Hepatocyte (in vitro differentiated cells): Measurements from ENCODE around the gene PHF21B. TPM values are rescaled to one million over a fixed set of nuclear protein-coding genes. Genes with fewer than 3 reads are reported as not detected.

Experiments used
- DNase-seq: peaks from one replicate; pipeline ENCODE4 v3.0.0-alpha.2; 2016; ENCODE audit warnings: low spot score
- H2AFZ ChIP-seq: fragments of 200-600 bp; sonication (generic); 2 replicates; pipeline ENCODE4 v1.6.0; 2016; ENCODE audit warnings: antibody characterized with exemption, mild to moderate bottlenecking
- H3K27ac ChIP-seq: fragments of 200-600 bp; sonication (generic); 2 replicates; pipeline ENCODE4 v1.5.1; 2016; ENCODE audit warnings: mild to moderate bottlenecking
- H3K27me3 ChIP-seq: fragments of 200-600 bp; sonication (generic); 2 replicates; pipeline ENCODE4 v1.6.1; 2016
- H3K36me3 ChIP-seq: fragments of 200-600 bp; sonication (generic); replicated peaks from 2 replicates; pipeline ENCODE4 v1.5.1; 2016; ENCODE audit warnings: low read depth; ENCODE audit not compliant: insufficient read depth
- H3K4me1 ChIP-seq: fragments of 200-600 bp; sonication (generic); 2 replicates; pipeline ENCODE4 v1.5.1; 2016; ENCODE audit warnings: mild to moderate bottlenecking, moderate library complexity; ENCODE audit not compliant: insufficient read depth
- H3K4me2 ChIP-seq: fragments of 200-600 bp; sonication (generic); 2 replicates; pipeline ENCODE4 v1.6.0; 2016
- H3K4me3 ChIP-seq: fragments of 200-600 bp; sonication (generic); 2 replicates; pipeline ENCODE4 v1.5.1; 2016; ENCODE audit warnings: mild to moderate bottlenecking
- H3K79me2 ChIP-seq: fragments of 200-600 bp; sonication (generic); 2 replicates; pipeline ENCODE4 v1.6.0; 2017; ENCODE audit warnings: mild to moderate bottlenecking
- H3K9me2 ChIP-seq: fragments of 200-600 bp; sonication (generic); replicated peaks from 2 replicates; pipeline ENCODE4 v1.6.0; 2017; ENCODE audit warnings: mild to moderate bottlenecking; ENCODE audit not compliant: insufficient read depth
- H3K9me3 ChIP-seq: fragments of 200-600 bp; sonication (generic); 2 replicates; pipeline ENCODE4 v1.5.1; 2016; ENCODE audit warnings: low read depth, mild to moderate bottlenecking
- H4K20me1 ChIP-seq: fragments of 200-600 bp; sonication (generic); 2 replicates; pipeline ENCODE4 v1.6.0; 2016; ENCODE audit warnings: mild to moderate bottlenecking; ENCODE audit not compliant: insufficient read depth, poor library complexity, severe bottlenecking
- EZH2 ChIP-seq: fragments of 200-600 bp; sonication (generic); IDR thresholded peaks from 2 replicates; pipeline ENCODE4 v1.6.1; 2016; ENCODE audit warnings: antibody characterized with exemption, mild to moderate bottlenecking, borderline replicate concordance
- EZH2phosphoT487 ChIP-seq: fragments of 200-600 bp; sonication (generic); IDR thresholded peaks from one replicate; pipeline ENCODE4 v1.6.1; 2018; ENCODE audit warnings: antibody characterized with exemption, mild to moderate bottlenecking, low read depth, moderate library complexity; ENCODE audit not compliant: unreplicated experiment, severe bottlenecking
- WGBS: methylation state at CpG from one replicate; pipeline ENCODE4 v1.1.6; 2016; ENCODE audit warnings: low lambda C conversion rate; ENCODE audit errors: missing lambda C conversion rate; 5-methylcytosine and 5-hydroxymethylcytosine counted together
- polyA plus RNA-seq: library from polyadenylated mRNA; unstranded; fragments of >200 nt; fragmentation: Nextera tagmentation; extraction: Ambion mirVana; gene quantifications from 2 replicates; pipeline ENCODE4 v1.2.1, GENCODE V29; 2016
- total RNA-seq: library from RNA; depleted of rRNA; stranded (reverse); fragments of >200 nt; gene quantifications from 2 replicates; pipeline ENCODE4 v1.2.3, GENCODE V29; 2014
- TF ChIP-seq, protein P1 (sequence below): fragments of 200-600 bp; sonication (generic); IDR thresholded peaks from 2 replicates; pipeline ENCODE4 v1.5.1; 2016; ENCODE audit warnings: antibody characterized with exemption, mild to moderate bottlenecking; ENCODE audit not compliant: poor library complexity

The PHF21B gene
- total and polyA plus RNA-seq, 2 experiments from 2014 or later: 0.86 to 1.9 TPM

DNA sequence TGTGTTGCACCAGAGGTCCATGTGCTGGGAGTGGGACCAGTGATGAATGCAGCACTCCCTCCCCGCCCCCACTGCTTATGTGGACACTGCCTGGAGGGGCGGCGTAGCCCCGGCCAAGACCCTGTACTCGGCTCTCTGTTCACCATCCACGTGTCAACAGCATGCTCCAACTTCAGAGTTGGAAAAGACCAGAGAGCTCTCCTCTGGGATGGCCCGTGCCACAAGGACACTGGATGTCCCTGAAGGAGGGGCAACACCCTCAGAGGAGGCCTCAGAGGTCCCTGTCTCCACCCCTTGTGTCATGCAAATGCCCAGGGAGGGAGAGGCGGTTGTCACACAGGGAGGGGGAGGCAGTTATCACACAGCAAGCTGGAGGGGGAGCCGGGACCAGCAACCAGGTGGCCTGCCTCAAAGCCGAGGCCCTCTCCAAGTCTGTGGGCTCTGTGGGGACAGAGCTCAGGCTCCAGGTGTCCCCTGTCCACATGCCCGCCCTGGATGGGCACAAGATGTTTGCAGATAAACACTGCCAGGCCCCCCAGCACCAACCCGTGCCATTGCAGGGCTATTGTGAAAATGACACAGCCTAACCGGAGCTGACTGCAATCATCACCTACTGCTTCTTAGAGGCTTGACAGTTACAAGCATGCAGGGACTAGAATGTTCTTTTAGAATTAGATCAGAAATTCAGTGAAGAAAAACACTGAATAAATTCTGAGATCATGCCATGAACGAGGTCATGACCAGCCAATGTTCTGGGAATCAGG lies 121.1 kb downstream of the PHF21B start:
- Histone ChIP-seq H4K20me1 (no peaks in the 10 kb centered on the region), H3K27ac (no peak overlapping the region), H3K4me1 (no peaks in the 10 kb centered on the region), H3K9me3 (no peaks in the 10 kb centered on the region), H3K9me2 (no peaks in the 10 kb centered on the region), H2AFZ (no peak overlapping the region), H3K4me2 (no peak overlapping the region), H3K36me3 (no peaks in the 10 kb centered on the region), H3K27me3 (no peaks in the 10 kb centered on the region), H3K79me2 (no peaks in the 10 kb centered on the region), H3K4me3 (no peak overlapping the region)
- TF ChIP-seq, protein P1, sequence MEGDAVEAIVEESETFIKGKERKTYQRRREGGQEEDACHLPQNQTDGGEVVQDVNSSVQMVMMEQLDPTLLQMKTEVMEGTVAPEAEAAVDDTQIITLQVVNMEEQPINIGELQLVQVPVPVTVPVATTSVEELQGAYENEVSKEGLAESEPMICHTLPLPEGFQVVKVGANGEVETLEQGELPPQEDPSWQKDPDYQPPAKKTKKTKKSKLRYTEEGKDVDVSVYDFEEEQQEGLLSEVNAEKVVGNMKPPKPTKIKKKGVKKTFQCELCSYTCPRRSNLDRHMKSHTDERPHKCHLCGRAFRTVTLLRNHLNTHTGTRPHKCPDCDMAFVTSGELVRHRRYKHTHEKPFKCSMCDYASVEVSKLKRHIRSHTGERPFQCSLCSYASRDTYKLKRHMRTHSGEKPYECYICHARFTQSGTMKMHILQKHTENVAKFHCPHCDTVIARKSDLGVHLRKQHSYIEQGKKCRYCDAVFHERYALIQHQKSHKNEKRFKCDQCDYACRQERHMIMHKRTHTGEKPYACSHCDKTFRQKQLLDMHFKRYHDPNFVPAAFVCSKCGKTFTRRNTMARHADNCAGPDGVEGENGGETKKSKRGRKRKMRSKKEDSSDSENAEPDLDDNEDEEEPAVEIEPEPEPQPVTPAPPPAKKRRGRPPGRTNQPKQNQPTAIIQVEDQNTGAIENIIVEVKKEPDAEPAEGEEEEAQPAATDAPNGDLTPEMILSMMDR: no peak
- TF ChIP-seq EZH2 (no peak), EZH2phosphoT487 (no peak)
- 86% methylated on average over 14 of the region's 14 CpGs for WGBS
- DNase-seq: no peak

DNA sequence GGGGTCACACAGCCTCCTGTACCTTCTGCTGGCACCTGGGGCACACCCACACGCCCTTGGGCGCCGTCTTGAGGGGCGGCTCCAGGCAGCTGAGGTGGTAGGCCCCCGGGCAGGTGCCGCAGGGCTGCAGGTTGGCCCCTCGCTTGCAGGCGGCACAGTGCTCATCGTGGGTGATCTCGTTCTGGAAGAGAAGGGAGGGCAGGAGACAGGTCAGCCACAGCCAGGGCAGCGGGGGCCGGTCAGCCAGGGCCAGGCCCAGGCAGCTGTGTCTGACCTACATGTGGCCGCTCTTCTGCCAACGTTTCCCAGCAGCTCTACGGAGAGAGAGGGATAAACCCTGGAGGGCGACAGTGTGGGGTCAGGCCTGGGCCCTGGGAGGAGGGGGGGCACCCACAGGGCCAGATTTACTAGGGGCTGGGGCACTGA lies 121.9 kb downstream of the PHF21B start:
- no peaks in the 10 kb centered on the region for H3K9me3 ChIP-seq
- no peak for TF ChIP-seq EZH2
- TF ChIP-seq, protein P1: no peak
- no peak for TF ChIP-seq EZH2phosphoT487
- H3K36me3 ChIP-seq: no peaks in the 10 kb centered on the region
- H3K27me3 ChIP-seq: no peaks in the 10 kb centered on the region
- H3K79me2 ChIP-seq: no peaks in the 10 kb centered on the region
- H3K4me3 ChIP-seq: no peak overlapping the region
- no peaks in the 10 kb centered on the region for H4K20me1 ChIP-seq
- no peak overlapping the region for H3K4me2 ChIP-seq
- no peaks in the 10 kb centered on the region for H3K9me2 ChIP-seq
- H2AFZ ChIP-seq: no peak overlapping the region
- no peak for DNase-seq
- no peak overlapping the region for H3K27ac ChIP-seq
- 95% methylated on average over 16 of the region's 16 CpGs for WGBS
- no peaks in the 10 kb centered on the region for H3K4me1 ChIP-seq

DNA sequence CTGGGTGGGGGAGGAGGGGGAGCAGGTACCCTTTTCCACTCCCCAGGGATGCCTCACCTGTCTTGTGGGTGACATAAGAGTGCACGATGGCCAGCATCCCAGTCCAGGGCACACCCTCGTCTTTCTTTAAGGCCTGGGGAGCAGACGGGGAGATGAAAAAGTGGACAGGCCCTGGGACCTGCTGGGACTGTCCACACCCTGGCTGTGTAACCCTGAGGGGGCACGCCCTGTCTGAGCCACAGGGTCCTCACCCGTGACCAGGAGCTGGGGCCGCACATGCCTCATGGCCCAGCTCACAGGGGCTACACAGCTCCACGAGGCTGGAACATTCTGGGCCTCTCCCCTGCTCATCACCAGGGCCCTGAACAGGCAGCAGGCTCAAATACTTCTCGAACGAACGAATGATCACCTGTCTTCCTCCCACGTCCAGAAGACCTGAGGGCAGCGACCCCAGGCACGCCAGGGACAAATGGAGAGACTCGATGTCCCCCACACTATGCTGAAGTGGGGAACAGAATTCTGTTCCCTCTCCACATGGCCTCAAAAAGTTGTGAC lies 123.9 kb downstream of the PHF21B start:
- Histone ChIP-seq H3K4me1 (no peaks in the 10 kb centered on the region), H3K9me3 (no peaks in the 10 kb centered on the region), H3K4me3 (no peak overlapping the region), H3K4me2 (no peak overlapping the region), H3K9me2 (no peaks in the 10 kb centered on the region), H3K36me3 (no peaks in the 10 kb centered on the region), H2AFZ (no peak overlapping the region), H3K27me3 (no peaks in the 10 kb centered on the region), H3K27ac (no peak overlapping the region), H3K79me2 (no peaks in the 10 kb centered on the region), H4K20me1 (no peaks in the 10 kb centered on the region)
- no peak for DNase-seq
- TF ChIP-seq EZH2phosphoT487 (no peak), EZH2 (no peak)
- TF ChIP-seq, protein P1: no peak
- WGBS: 97% methylated on average over 14 of the region's 14 CpGs
